Naive thymus-derived CD4-positive, alpha-beta T cell (primary cell): ENCODE measurements around the gene TMEM131L. TPM values are rescaled to one million over a fixed set of nuclear protein-coding genes. Genes with fewer than 3 reads are reported as not detected.
A peak's percentile ranks its signal among the peaks of the same experiment; 100 is the strongest.

Experiments
- ATAC-seq: fragments of 150-1000 bp; cut with Tn5 transposase; 2 replicates; pipeline ENCODE4 v1.10.0; 2021; ENCODE audit warnings: mild to moderate bottlenecking, moderate library complexity
- CTCF ChIA-PET: fragments of 350-600 bp; sonication (Branson Sonifier 250); formaldehyde crosslinking; loops from one replicate; lab custom pipeline; 2021; ENCODE audit warnings: antibody characterized with exemption; lab: Charles Lee
- POLR2A ChIA-PET: fragments of 350-600 bp; sonication (Branson Sonifier 250); formaldehyde crosslinking; loops from one replicate; lab custom pipeline; 2021; ENCODE audit warnings: antibody characterized with exemption, inconsistent platforms; lab: Charles Lee
- DNase-seq, 9 donors: peaks; one replicate each; pipeline versions ENCODE4 v3.0.0 to v3.0.0-alpha.2; 2020 to 2022; ENCODE audit warnings: mixed read lengths in 1 of 9
- H3K27ac ChIP-seq: one replicate; pipeline ENCODE4 v1.7.0; 2013; ENCODE audit warnings: mild to moderate bottlenecking, low read depth, low read length, moderate library complexity
- H3K27me3 ChIP-seq, 2 donors: one replicate each; pipeline ENCODE4 v1.7.0; 2013; ENCODE audit warnings: low read length in 2 of 2, mild to moderate bottlenecking in 2 of 2, moderate library complexity in 2 of 2; ENCODE audit not compliant: control insufficient read depth in 2 of 2, insufficient read depth in 2 of 2
- H3K36me3 ChIP-seq, 3 experiments: 1 replicate in 2 of 3; 2 replicates in 1 of 3; pipeline ENCODE4 v1.7.0; 2013; ENCODE audit warnings: low read length in 3 of 3, mild to moderate bottlenecking in 3 of 3, moderate library complexity in 1 of 3; ENCODE audit not compliant: insufficient read depth in 3 of 3, control insufficient read depth in 2 of 3
- H3K4me1 ChIP-seq, 2 donors: one replicate each; pipeline ENCODE4 v1.7.0; 2013; ENCODE audit warnings: low read length in 2 of 2, mild to moderate bottlenecking in 2 of 2, moderate library complexity in 1 of 2; ENCODE audit not compliant: control insufficient read depth in 2 of 2, insufficient read depth in 2 of 2
- H3K4me3 ChIP-seq: 2 replicates; pipeline ENCODE4 v1.7.0; 2013; ENCODE audit warnings: mild to moderate bottlenecking, low read length
- H3K9me3 ChIP-seq, 3 experiments: 1 replicate in 2 of 3; 2 replicates in 1 of 3; pipeline ENCODE4 v1.7.0; 2013; ENCODE audit warnings: low read length in 3 of 3; ENCODE audit not compliant: control insufficient read depth in 2 of 3
- H3K27ac Mint-ChIP-seq, 9 donors: one replicate each; pipeline ENCODE4 v1.8.0; 2020 to 2022; ENCODE audit warnings: mixed read lengths in 9 of 9, mild to moderate bottlenecking in 8 of 9, moderate library complexity in 5 of 9, inconsistent platforms in 2 of 9
- H3K27me3 Mint-ChIP-seq, 5 donors: one replicate each; pipeline ENCODE4 v1.8.0; 2021 to 2022; ENCODE audit warnings: mixed read lengths in 5 of 5, mild to moderate bottlenecking in 1 of 5
- H3K36me3 Mint-ChIP-seq, 5 donors: one replicate each; pipeline ENCODE4 v1.8.0; 2020 to 2022; ENCODE audit warnings: mixed read lengths in 5 of 5, mild to moderate bottlenecking in 3 of 5, inconsistent platforms in 1 of 5
- H3K4me1 Mint-ChIP-seq, 7 donors: one replicate each; pipeline ENCODE4 v1.8.0; 2020 to 2022; ENCODE audit warnings: mixed read lengths in 7 of 7, mild to moderate bottlenecking in 3 of 7, inconsistent platforms in 1 of 7
- H3K4me3 Mint-ChIP-seq, 10 donors: one replicate each; pipeline ENCODE4 v1.8.0; 2020 to 2022; ENCODE audit warnings: mild to moderate bottlenecking in 10 of 10, mixed read lengths in 10 of 10, moderate library complexity in 6 of 10, inconsistent platforms in 2 of 10
- H3K9me3 Mint-ChIP-seq, 11 donors: one replicate each; pipeline ENCODE4 v1.8.0; 2020 to 2022; ENCODE audit warnings: mixed read lengths in 11 of 11, mild to moderate bottlenecking in 4 of 11, inconsistent platforms in 1 of 11, moderate library complexity in 1 of 11
- intact Hi-C, 2 donors: fragments of 100-400 bp; cut with micrococcal nuclease; formaldehyde crosslinking; loops; one replicate each; pipeline ENCODE4 v1.15.1; 2023
- polyA plus RNA-seq, 2 donors: library from polyadenylated mRNA; unstranded; fragments of 300-500 nt; fragmentation: Illumina TruSeq; gene quantifications; one replicate each; pipeline ENCODE4 v1.2.3, GENCODE V29; 2021
- total RNA-seq, 6 experiments: library from RNA in 5 of 6; stranded (reverse) in 5 of 6; gene quantifications; 1 replicate in 5 of 6; 2 replicates in 1 of 6; pipeline ENCODE4 v1.2.3 and lab custom pipeline; 2021 to 2026

TMEM131L gene
- total and polyA plus RNA-seq, 7 experiments from 2014 or later: 45.7 to 111 (median 87.9) TPM

DNA sequence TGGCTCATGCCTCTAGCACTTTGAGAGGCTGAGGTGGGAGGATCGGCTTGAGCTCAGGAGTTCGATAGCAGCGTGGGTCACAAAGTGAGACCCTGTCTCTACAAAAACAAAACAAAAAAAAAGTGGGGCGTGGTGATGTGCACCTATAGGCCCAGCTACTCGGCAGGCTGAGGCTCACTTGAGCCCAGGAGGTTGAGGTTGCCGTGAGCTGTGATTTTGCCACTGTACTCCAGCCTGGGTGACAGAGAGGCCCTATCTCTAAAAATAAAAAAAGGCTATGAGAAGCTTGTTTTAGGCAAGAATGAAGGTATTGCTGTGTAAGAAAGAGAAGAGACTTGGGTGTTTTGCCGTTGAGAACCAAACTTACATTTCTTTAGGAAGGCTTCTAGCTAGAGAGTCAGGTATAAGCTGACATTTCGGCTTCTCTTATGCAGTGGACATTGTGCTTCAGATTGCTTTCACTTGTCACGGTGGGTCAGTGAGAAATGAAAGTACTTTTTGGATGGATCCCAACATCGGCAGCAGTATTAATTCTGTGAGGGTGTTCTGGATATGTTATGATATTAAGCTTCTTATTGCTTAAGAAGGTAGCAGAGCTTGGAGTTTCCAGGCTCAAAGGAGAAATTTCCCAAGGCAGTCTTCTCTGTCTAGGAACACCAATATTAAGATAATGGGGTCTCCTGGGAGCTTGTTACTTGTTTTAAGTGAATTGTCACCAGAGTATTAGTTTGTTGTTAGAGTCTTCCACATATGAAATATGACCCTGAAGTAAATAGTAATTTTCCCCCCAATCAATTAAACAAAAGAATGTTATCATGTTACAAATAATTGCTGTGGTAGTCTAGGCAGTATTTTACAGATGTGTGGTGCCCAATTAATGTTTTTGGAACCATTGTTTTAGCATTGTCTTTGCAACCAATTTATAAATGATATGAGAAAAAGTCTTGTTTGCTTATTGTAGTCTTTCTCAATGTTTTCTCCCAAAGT is 17.6 kb downstream of the TMEM131L start:
- H3K4me1 ChIP-seq: peaks cover 30 to 67% of the 10 kb centered on the region in 2 donors
- H3K9me3 Mint-ChIP-seq: no peaks in the 10 kb centered on the region
- H3K27ac Mint-ChIP-seq: peak overlapping the region; percentile 56 to 98 (median 89)
- H3K4me1 Mint-ChIP-seq: peaks cover 61 to 89% (median 79%) of the 10 kb centered on the region in 7 donors
- H3K27me3 Mint-ChIP-seq: no peaks in the 10 kb centered on the region
- H3K36me3 ChIP-seq: peaks cover 0 to 9% (median 0%) of the 10 kb centered on the region in 3 experiments
- DNase-seq: peak in 1 of 9 donors; percentile 10
- ATAC-seq: no peak
- H3K4me3 ChIP-seq: no peak overlapping the region
- ChIA-PET CTCF (interaction anchor here (1.1 to 2.0 kb wide), 10 partner anchors 9 to 138 kb away, joined by 3 to 9 read pairs (median 4); no protein-coding TSS in a partner anchor), POLR2A (interaction anchor here (0.6 to 5.0 kb wide), 10 partner anchors 8 to 58 kb away, joined by 3 to 66 read pairs (median 5); partner anchors contain the start of gene TMEM131L)
- intact Hi-C loops: loop anchor here in 1 of 2 donors (1.0 kb wide), 1 partner anchor 10 kb away; no protein-coding TSS in a partner anchor
- peak overlapping the region; percentile 56 for H3K27ac ChIP-seq
- peak overlapping the region; percentile 46 to 81 (median 73) for H3K4me3 Mint-ChIP-seq
- H3K9me3 ChIP-seq: no peaks in the 10 kb centered on the region
- H3K36me3 Mint-ChIP-seq: peaks cover 6 to 17% (median 14%) of the 10 kb centered on the region in 5 donors
- H3K27me3 ChIP-seq: no peaks in the 10 kb centered on the region

DNA sequence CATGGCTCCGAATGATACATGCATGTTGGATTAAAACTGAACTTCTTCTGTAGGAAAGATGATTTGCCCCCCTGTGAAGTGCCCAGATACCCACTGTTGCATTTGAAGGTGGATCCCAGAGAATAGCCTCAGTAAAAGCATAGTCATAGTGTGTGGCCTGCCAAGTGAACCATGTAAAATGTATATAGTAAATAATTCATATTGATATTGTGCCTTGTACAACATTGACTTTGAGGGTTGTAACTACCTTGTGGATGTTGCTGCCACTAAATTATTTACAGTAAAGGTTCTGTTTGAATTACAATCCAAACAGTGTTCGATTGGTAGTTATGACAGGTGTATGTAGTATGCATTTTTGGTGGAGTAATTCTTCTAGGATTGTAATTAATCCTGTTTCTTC is 19.2 kb downstream of the TMEM131L start:
- Histone ChIP-seq H3K4me1 (peaks cover 46 to 69% of the 10 kb centered on the region in 2 donors), H3K36me3 (peaks cover 0 to 5% (median 0%) of the 10 kb centered on the region in 3 experiments), H3K9me3 (no peaks in the 10 kb centered on the region), H3K4me3 (no peak overlapping the region), H3K27me3 (no peaks in the 10 kb centered on the region), H3K27ac (peak overlapping the region; percentile 85)
- Mint-ChIP-seq H3K9me3 (peaks cover 0 to 2% (median 0%) of the 10 kb centered on the region in 11 donors), H3K4me1 (peaks cover 58 to 91% (median 85%) of the 10 kb centered on the region in 7 donors), H3K4me3 (peak overlapping the region in 6 of 10 donors; percentile 34 to 89 (median 80)), H3K36me3 (peaks cover 6 to 9% (median 8%) of the 10 kb centered on the region in 5 donors), H3K27me3 (no peaks in the 10 kb centered on the region), H3K27ac (peak overlapping the region; percentile 61 to 99 (median 92))
- intact Hi-C loops: loop anchor here in 1 of 2 donors (5.0 kb wide), 1 partner anchor 37 kb away; no protein-coding TSS in a partner anchor
- CTCF ChIA-PET: interaction anchor here (2.4 to 3.7 kb wide), 3 partner anchors 46 to 89 kb away, joined by 7 to 15 read pairs (median 11); no protein-coding TSS in a partner anchor
- POLR2A ChIA-PET: interaction anchor here (0.7 to 6.1 kb wide), 6 partner anchors 8 to 71 kb away, joined by 3 to 92 read pairs (median 12); partner anchors contain the start of gene TMEM131L
- DNase-seq (no peak), ATAC-seq (no peak)

DNA sequence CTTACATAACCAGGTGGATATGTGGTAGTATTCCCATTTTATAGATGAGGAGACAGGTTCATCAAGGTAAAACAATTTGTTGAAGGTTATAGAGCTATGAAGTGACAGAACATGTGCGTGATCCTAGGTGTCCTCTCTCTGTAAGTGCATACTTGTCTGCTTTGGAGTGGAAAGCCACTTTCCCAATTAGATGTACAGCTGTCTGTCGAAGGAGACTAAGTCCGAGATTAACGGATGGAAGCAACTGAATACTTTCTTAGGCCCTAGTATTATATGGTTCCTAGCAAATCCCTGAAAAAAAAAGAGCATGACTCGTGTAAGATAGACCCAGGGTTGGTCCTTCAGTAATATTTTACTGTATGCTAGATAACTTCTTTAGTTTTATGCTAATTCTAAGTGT is 19.7 kb downstream of the TMEM131L start:
- Histone ChIP-seq H3K4me3 (no peak overlapping the region), H3K4me1 (peaks cover 49 to 69% of the 10 kb centered on the region in 2 donors), H3K9me3 (no peaks in the 10 kb centered on the region), H3K27me3 (no peaks in the 10 kb centered on the region), H3K27ac (peak overlapping the region; percentile 85), H3K36me3 (peaks cover 0 to 5% (median 0%) of the 10 kb centered on the region in 3 experiments)
- DNase-seq (no peak), ATAC-seq (no peak)
- peak overlapping the region; percentile 87 to 99 (median 95) for H3K27ac Mint-ChIP-seq
- no peaks in the 10 kb centered on the region for H3K27me3 Mint-ChIP-seq
- peaks cover 56 to 90% (median 81%) of the 10 kb centered on the region in 7 donors for H3K4me1 Mint-ChIP-seq
- POLR2A ChIA-PET: interaction anchor here (0.7 to 6.1 kb wide), 10 partner anchors 8 to 71 kb away, joined by 3 to 92 read pairs (median 5); partner anchors contain the start of gene TMEM131L
- intact Hi-C loops: loop anchor here in 1 of 2 donors (5.0 kb wide), 1 partner anchor 36 kb away; no protein-coding TSS in a partner anchor
- peaks cover 0 to 2% (median 0%) of the 10 kb centered on the region in 11 donors for H3K9me3 Mint-ChIP-seq
- peak overlapping the region in 8 of 10 donors; percentile 49 to 89 (median 71) for H3K4me3 Mint-ChIP-seq
- CTCF ChIA-PET: interaction anchor here (0.8 to 3.7 kb wide), 8 partner anchors 10 to 88 kb away, joined by 4 to 15 read pairs (median 6); partner anchors contain the start of gene TMEM131L
- peaks cover 4 to 6% (median 4%) of the 10 kb centered on the region in 5 donors for H3K36me3 Mint-ChIP-seq

DNA sequence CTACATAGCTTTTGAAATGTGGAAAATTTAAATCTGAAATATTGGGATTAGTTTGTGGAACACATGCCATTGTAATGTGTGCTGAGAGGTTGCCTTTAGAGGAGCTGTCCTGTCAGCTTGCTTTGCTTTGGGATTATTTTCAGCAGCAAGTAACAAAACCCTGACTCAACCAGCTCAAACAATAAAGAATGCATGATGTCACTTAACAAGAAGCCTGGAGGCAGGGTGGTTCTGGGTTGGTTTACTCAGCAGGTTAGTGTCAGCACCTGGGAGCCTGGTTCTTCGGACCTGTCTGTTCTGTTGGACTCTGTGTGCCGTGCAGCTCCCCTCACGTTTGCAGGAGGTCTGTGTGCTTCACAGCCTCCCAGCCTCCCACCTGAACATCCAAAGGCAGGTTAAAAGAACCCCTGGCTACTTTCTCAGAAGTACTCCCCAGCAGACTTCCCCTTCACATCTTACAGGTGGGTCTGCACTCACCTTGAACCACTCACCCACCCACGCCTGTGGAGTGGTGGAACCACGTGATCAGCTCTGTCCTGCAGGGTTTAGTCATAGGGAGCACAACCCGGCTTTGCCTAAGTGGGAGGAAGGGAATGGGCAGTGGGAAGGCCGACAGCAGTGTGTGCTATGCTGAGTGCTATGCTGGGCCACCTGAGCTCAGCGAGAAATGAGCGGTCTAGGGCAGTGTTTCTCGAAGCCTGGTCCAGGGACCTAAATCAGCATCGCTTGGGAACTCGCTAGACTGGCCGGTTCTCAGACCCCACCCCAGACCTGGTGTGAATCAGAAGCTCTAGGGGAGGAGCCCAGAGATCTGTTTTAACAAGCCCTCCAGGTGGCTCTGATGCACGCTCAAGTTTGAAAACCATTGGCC is 20.4 kb downstream of the TMEM131L start:
- ChIA-PET POLR2A (interaction anchor here (0.7 to 6.1 kb wide), 14 partner anchors 9 to 70 kb away, joined by 3 to 92 read pairs (median 6); partner anchors contain the start of gene TMEM131L), CTCF (interaction anchor here (0.8 to 3.7 kb wide), 11 partner anchors 9 to 88 kb away, joined by 3 to 15 read pairs (median 5); partner anchors contain the start of gene TMEM131L)
- Histone ChIP-seq H3K9me3 (no peaks in the 10 kb centered on the region), H3K4me1 (peaks cover 55 to 66% of the 10 kb centered on the region in 2 donors), H3K36me3 (no peaks in the 10 kb centered on the region), H3K4me3 (no peak overlapping the region), H3K27ac (peak overlapping the region; percentile 85), H3K27me3 (no peaks in the 10 kb centered on the region)
- no peak for ATAC-seq
- DNase-seq: peak in 4 of 9 donors; percentile 16 to 54 (median 34)
- Mint-ChIP-seq H3K36me3 (peaks cover 0 to 7% (median 0%) of the 10 kb centered on the region in 5 donors), H3K4me3 (peak overlapping the region; percentile 79 to 93 (median 84)), H3K27me3 (no peaks in the 10 kb centered on the region), H3K9me3 (peaks cover 0 to 2% (median 0%) of the 10 kb centered on the region in 11 donors), H3K27ac (peak overlapping the region; percentile 87 to 99 (median 95)), H3K4me1 (peaks cover 57 to 91% (median 83%) of the 10 kb centered on the region in 7 donors)
- intact Hi-C loops: loop anchor here in 1 of 2 donors (5.0 kb wide), 1 partner anchor 36 kb away; no protein-coding TSS in a partner anchor

DNA sequence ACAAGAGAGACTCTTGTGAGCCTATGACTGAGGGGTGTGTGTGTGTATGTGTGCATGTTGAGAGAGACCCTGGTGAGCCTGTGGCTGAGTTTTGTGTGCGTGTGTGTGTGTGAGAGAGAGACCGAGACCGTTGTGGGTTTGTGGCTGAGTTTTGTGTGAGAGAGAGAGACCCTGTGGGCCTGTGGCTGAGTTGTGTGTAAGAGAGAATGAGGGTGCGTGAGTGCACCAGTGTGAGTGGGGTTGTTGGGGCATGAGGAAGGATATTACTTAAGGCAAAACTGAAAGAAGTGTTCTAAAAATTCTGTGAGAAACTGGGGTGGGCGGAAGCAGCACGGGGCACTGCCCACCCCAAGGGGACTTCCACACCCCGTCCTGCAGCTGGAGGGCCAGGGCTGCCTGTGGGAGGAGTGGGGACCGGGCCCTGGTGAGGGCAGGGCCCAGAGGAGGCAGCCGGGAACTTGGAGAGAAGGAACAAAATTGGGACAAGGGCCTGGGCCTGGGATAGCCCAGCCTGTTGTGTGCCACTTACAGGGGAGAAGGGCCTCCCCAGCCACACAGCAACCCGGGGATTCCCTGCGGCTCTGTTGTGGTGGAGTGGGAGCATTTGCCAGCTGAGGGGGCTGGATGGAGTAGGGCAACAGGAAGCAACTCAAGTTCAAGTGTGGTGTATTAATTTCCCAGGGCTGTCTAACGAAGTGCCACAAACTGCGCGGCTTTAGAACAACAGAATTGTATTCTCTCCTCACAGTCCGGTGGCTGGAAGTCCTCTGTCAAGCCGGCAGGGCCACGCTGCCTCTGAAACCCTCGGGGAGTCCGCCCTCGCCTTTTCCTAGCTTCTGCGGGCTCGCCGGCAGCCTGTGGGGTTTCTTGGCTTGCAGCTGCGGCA is 22.1 kb downstream of the TMEM131L start:
- H3K36me3 ChIP-seq: no peaks in the 10 kb centered on the region
- intact Hi-C loops: loop anchor here (1.0 to 5.0 kb wide), 8 partner anchors 9 to 86 kb away; no protein-coding TSS in a partner anchor
- H3K4me3 ChIP-seq: peak overlapping the region; percentile 59
- no peaks in the 10 kb centered on the region for H3K9me3 ChIP-seq
- peak overlapping the region; percentile 79 to 93 (median 84) for H3K4me3 Mint-ChIP-seq
- peak overlapping the region; percentile 85 for H3K27ac ChIP-seq
- CTCF ChIA-PET: interaction anchor here (0.7 to 3.7 kb wide), 12 partner anchors 9 to 144 kb away, joined by 3 to 15 read pairs (median 4); partner anchors contain the start of gene MND1
- peak overlapping the region; percentile 87 to 99 (median 95) for H3K27ac Mint-ChIP-seq
- H3K4me1 ChIP-seq: peaks cover 57 to 71% of the 10 kb centered on the region in 2 donors
- ATAC-seq (peak; percentile 81), DNase-seq (peak; percentile 51 to 87 (median 79))
- H3K9me3 Mint-ChIP-seq: peaks cover 0 to 3% (median 0%) of the 10 kb centered on the region in 11 donors
- H3K36me3 Mint-ChIP-seq: peaks cover 0 to 7% (median 4%) of the 10 kb centered on the region in 5 donors
- POLR2A ChIA-PET: interaction anchor here (0.7 to 6.1 kb wide), 14 partner anchors 10 to 86 kb away, joined by 3 to 92 read pairs (median 7); partner anchors contain the start of gene TMEM131L
- peaks cover 68 to 91% (median 81%) of the 10 kb centered on the region in 7 donors for H3K4me1 Mint-ChIP-seq
- H3K27me3 ChIP-seq: no peaks in the 10 kb centered on the region
- H3K27me3 Mint-ChIP-seq: no peaks in the 10 kb centered on the region
